Dermis blood vessel endothelial cell (primary cell): Measurements from ENCODE around the gene CARD10. TPM values are rescaled to one million over a fixed set of nuclear protein-coding genes. Genes with fewer than 3 reads are reported as not detected.
A peak's percentile ranks its signal among the peaks of the same experiment; 100 is the strongest.

Source experiments
- DNase-seq: peaks from one replicate; pipeline ENCODE4 v3.0.0; 2010
- total RNA-seq: library from RNA; depleted of rRNA; stranded (reverse); fragments of >200 nt; gene quantifications from 2 replicates; pipeline ENCODE4 v1.2.3, GENCODE V29; 2014

Gene CARD10
- total RNA-seq, 1 donor from 2014 or later, result 55.8 TPM

GRCh38 chr22:37462436-37462835, 56.8 kb downstream of the CARD10 start:
- no peak for DNase-seq

- DNase-seq, result no peak
Measured at GRCh38 chr22:37461961-37462360, 57.3 kb downstream of the CARD10 start.

GRCh38 chr22:37460684-37461083, 58.5 kb downstream of the CARD10 start:
- no peak for DNase-seq

- no peak for DNase-seq
Measured at GRCh38 chr22:37459206-37459605, 60.0 kb downstream of the CARD10 start.

- DNase-seq, result peak; percentile 82
Measured at GRCh38 chr22:37457093-37457893, 61.9 kb downstream of the CARD10 start.

- no peak for DNase-seq
Measured at GRCh38 chr22:37456346-37456745, 62.9 kb downstream of the CARD10 start.

- peak; percentile 13 for DNase-seq
Measured at GRCh38 chr22:37455896-37456295, 63.3 kb downstream of the CARD10 start.

- DNase-seq, result peak; percentile 84
Measured at GRCh38 chr22:37454857-37455686, 64.1 kb downstream of the CARD10 start.

GRCh38 chr22:37453696-37454095, 65.5 kb downstream of the CARD10 start:
- DNase-seq, result no peak

- no peak for DNase-seq
Measured at GRCh38 chr22:37451218-37451617, 68.0 kb downstream of the CARD10 start.

- no peak for DNase-seq
Measured at GRCh38 chr22:37449331-37450001, 69.7 kb downstream of the CARD10 start.

GRCh38 chr22:37448516-37449127, 70.6 kb downstream of the CARD10 start:
- DNase-seq, result no peak

GRCh38 chr22:37445501-37445900, 73.7 kb downstream of the CARD10 start:
- DNase-seq, result no peak

GRCh38 chr22:37443977-37444376, 75.2 kb downstream of the CARD10 start:
- DNase-seq, result no peak

GRCh38 chr22:37443086-37443485, 76.1 kb downstream of the CARD10 start:
- no peak for DNase-seq

GRCh38 chr22:37442537-37442936, 76.7 kb downstream of the CARD10 start:
- DNase-seq, result peak; percentile 50

- peak; percentile 26 for DNase-seq
Measured at GRCh38 chr22:37442135-37442534, 77.1 kb downstream of the CARD10 start.

GRCh38 chr22:37440875-37441274, 78.3 kb downstream of the CARD10 start:
- DNase-seq, result no peak
